ENCODE data around the gene DOCK1. TPM values are rescaled to one million over a fixed set of nuclear protein-coding genes. Genes with fewer than 3 reads are reported as not detected.

Gene DOCK1
- total and polyA plus RNA-seq, 8 donors: 46.4 to 77.7 (median 71.3) TPM

GRCh38 chr10:126907423-126907970 lies 2.3 kb downstream of the DOCK1 start:
- no peak overlapping the region for H3K27ac ChIP-seq
- intact Hi-C loops (cut with DNase I): no loop called here
- no peaks in the 10 kb centered on the region for H3K9me3 ChIP-seq
- peaks cover 11 to 23% of the 10 kb centered on the region in 2 donors for H3K4me1 ChIP-seq
- ATAC-seq: no peak
- no peaks in the 10 kb centered on the region for H3K36me3 ChIP-seq
- no peak overlapping the region for H3K4me3 ChIP-seq
- H3K27me3 ChIP-seq: peaks cover 0 to 34% of the 10 kb centered on the region in 2 donors
- DNase-seq: no peak
- no peak for TF ChIP-seq CTCF (IDR thresholded peaks at IDR 0.05)

- Histone ChIP-seq H3K9me3 (no peaks in the 10 kb centered on the region), H3K4me3 (no peak overlapping the region), H3K27ac (no peak overlapping the region), H3K27me3 (peaks cover 0 to 33% of the 10 kb centered on the region in 2 donors), H3K36me3 (no peaks in the 10 kb centered on the region), H3K4me1 (peaks cover 11 to 23% of the 10 kb centered on the region in 2 donors)
- intact Hi-C loops (cut with DNase I): no loop called here
- no peak for ATAC-seq
- no peak for TF ChIP-seq CTCF (IDR thresholded peaks at IDR 0.05)
- no peak for DNase-seq
Observed at GRCh38 chr10:126908225-126908624, 3.0 kb downstream of the DOCK1 start.

GRCh38 chr10:126908729-126909128 lies 3.5 kb downstream of the DOCK1 start:
- intact Hi-C loops (cut with DNase I): no loop called here
- Histone ChIP-seq H3K4me3 (no peak overlapping the region), H3K27me3 (peaks cover 0 to 28% of the 10 kb centered on the region in 2 donors), H3K4me1 (peaks cover 11 to 22% of the 10 kb centered on the region in 2 donors), H3K27ac (no peak overlapping the region), H3K9me3 (no peaks in the 10 kb centered on the region), H3K36me3 (no peaks in the 10 kb centered on the region)
- TF ChIP-seq CTCF (IDR thresholded peaks at IDR 0.05): no peak
- no peak for DNase-seq
- ATAC-seq: no peak

- no peak for TF ChIP-seq CTCF (IDR thresholded peaks at IDR 0.05)
- Histone ChIP-seq H3K4me3 (no peak overlapping the region), H3K9me3 (no peaks in the 10 kb centered on the region), H3K27ac (no peak overlapping the region), H3K4me1 (peaks cover 11 to 18% of the 10 kb centered on the region in 2 donors), H3K36me3 (no peaks in the 10 kb centered on the region), H3K27me3 (peaks cover 0 to 24% of the 10 kb centered on the region in 2 donors)
- intact Hi-C loops (cut with DNase I): no loop called here
- ATAC-seq (no peak), DNase-seq (no peak)
Observed at GRCh38 chr10:126909147-126909546, 3.9 kb downstream of the DOCK1 start.

GRCh38 chr10:126910196-126910595 lies 5.0 kb downstream of the DOCK1 start:
- no peak for TF ChIP-seq CTCF (IDR thresholded peaks at IDR 0.05)
- H3K4me1 ChIP-seq: peaks cover 4 to 10% of the 10 kb centered on the region in 2 donors
- ATAC-seq (no peak), DNase-seq (no peak)
- no peak overlapping the region for H3K27ac ChIP-seq
- no peak overlapping the region for H3K4me3 ChIP-seq
- no peaks in the 10 kb centered on the region for H3K36me3 ChIP-seq
- no peaks in the 10 kb centered on the region for H3K9me3 ChIP-seq
- peaks cover 0 to 13% of the 10 kb centered on the region in 2 donors for H3K27me3 ChIP-seq
- intact Hi-C loops (cut with DNase I): no loop called here
